H1 (cell line): ENCODE measurements around the gene CNNM2. TPM values are rescaled to one million over a fixed set of nuclear protein-coding genes. Genes with fewer than 3 reads are reported as not detected.

Source experiments
- BACH1 ChIP-seq: IDR thresholded peaks from 2 replicates; pipeline ENCODE4 v1.6.1; 2012; ENCODE audit warnings: low read length, improper control_type of control experiment
- CHD7 ChIP-seq: fragments of 300-600 bp; sonication (generic); IDR thresholded peaks from 2 replicates; pipeline ENCODE4 v1.7.1; 2012; ENCODE audit warnings: low read length, moderate library complexity, mild to moderate bottlenecking, inconsistent platforms; ENCODE audit not compliant: insufficient replicate concordance
- NANOG ChIP-seq: IDR thresholded peaks from 2 replicates; pipeline ENCODE4 v1.6.1; 2011; ENCODE audit warnings: low read length, low read depth, mild to moderate bottlenecking, inconsistent platforms; ENCODE audit not compliant: insufficient read depth, poor library complexity, severe bottlenecking
- TAF7 ChIP-seq: optimal IDR thresholded peaks from 2 replicates; pipeline ENCODE3; 2011; ENCODE audit warnings: low read depth, mild to moderate bottlenecking, inconsistent platforms, low read length, moderate library complexity, borderline replicate concordance
- USF2 ChIP-seq: IDR thresholded peaks from 2 replicates; pipeline ENCODE4 v1.6.1; 2011; ENCODE audit warnings: low read length, improper control_type of control experiment
- polyA plus RNA-seq, 7 experiments: library from polyadenylated mRNA; depleted of rRNA in 3 of 7; stranded (reverse) in 5 of 7; unstranded in 2 of 7; fragments of >200 nt in 5 of 7; fragments of 200-250 nt in 2 of 7; gene quantifications; 1 replicate in 5 of 7; 2 replicates in 1 of 7; 4 replicates in 1 of 7; pipeline versions ENCODE4 v1.2.1 to v1.2.3, GENCODE V29; 2011 to 2013; ENCODE audit warnings: missing spikeins in 2 of 7, mixed read lengths in 2 of 7
- total RNA-seq: library from RNA; stranded (reverse); fragmentation: NEBNext Ultra II Directional; extraction: Animal tissue kit (Norgen Biotek cat#: 25700); gene quantifications from 2 replicates; pipeline ENCODE4 v1.2.1, GENCODE V29; 2021
- TF ChIP-seq, protein P1 (sequence below): IDR thresholded peaks from 2 replicates; pipeline ENCODE4 v1.6.1; 2012; ENCODE audit warnings: inconsistent platforms

CNNM2 gene
- total and polyA plus RNA-seq, 2 of the 8 experiments (the other 6 are each of a cell fraction or from before 2014, with no cell fraction given), result 7.3 to 23.6 TPM

- no peak for TF ChIP-seq USF2
- no peak for TF ChIP-seq CHD7
- TF ChIP-seq NANOG, result no peak
- no peak for TF ChIP-seq BACH1
- TF ChIP-seq TAF7, result no peak
- TF ChIP-seq, protein P1, sequence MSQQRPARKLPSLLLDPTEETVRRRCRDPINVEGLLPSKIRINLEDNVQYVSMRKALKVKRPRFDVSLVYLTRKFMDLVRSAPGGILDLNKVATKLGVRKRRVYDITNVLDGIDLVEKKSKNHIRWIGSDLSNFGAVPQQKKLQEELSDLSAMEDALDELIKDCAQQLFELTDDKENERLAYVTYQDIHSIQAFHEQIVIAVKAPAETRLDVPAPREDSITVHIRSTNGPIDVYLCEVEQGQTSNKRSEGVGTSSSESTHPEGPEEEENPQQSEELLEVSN, result no peak
- TF ChIP-seq, all 59 proteins: peak for 0
Observed at GRCh38 chr10:102998399-102998907, 80.4 kb downstream of the CNNM2 start (continued).
